NOMO-1 treated with dmso at 0.1 percent for 144 hours (cell line): ENCODE data around the gene CHD2.
"Not testable (repeated sequence)": the region's sequence is repeated elsewhere in the genome, so short reads cannot be mapped to it uniquely, and the experiment has no call there.

Source experiments
- DNase-seq: peaks from one replicate; lab custom pipeline; 2025; ENCODE audit not compliant: unreplicated experiment; lab: John Stamatoyannopoulos, UW

Gene CHD2

GRCh38 chr15:92899948-92900730 lies at the start of gene CHD2:
TSS of gene CHD2 (plus strand) at chr15:92900324. CDS start at chr15:92901238, 914 bp downstream.
- peak; percentile 88 for DNase-seq

- DNase-seq = no peak
Observed at GRCh38 chr15:92853222-92853621, 46.9 kb upstream of the CHD2 start.

GRCh38 chr15:92861742-92862141 lies 38.4 kb upstream of the CHD2 start:
- DNase-seq = no peak

- DNase-seq = no peak
Observed at GRCh38 chr15:92864127-92864814, 35.9 kb upstream of the CHD2 start.

GRCh38 chr15:92869263-92869940 lies 30.7 kb upstream of the CHD2 start:
- no peak for DNase-seq

GRCh38 chr15:92870010-92870591 lies 30.0 kb upstream of the CHD2 start:
- no peak for DNase-seq

- DNase-seq = not testable (repeated sequence)
Observed at GRCh38 chr15:92872967-92873366, 27.2 kb upstream of the CHD2 start.

- DNase-seq = no peak
Observed at GRCh38 chr15:92877000-92877399, 23.1 kb upstream of the CHD2 start.

GRCh38 chr15:92877416-92877815 lies 22.7 kb upstream of the CHD2 start:
- no peak for DNase-seq

GRCh38 chr15:92878593-92879053 lies 21.5 kb upstream of the CHD2 start:
- DNase-seq = no peak

- DNase-seq = no peak
Observed at GRCh38 chr15:92879949-92880725, 20.0 kb upstream of the CHD2 start.

GRCh38 chr15:92880796-92881195 lies 19.3 kb upstream of the CHD2 start:
- no peak for DNase-seq

GRCh38 chr15:92881211-92881754 lies 18.8 kb upstream of the CHD2 start:
- DNase-seq = no peak

GRCh38 chr15:92881802-92882696 lies 18.1 kb upstream of the CHD2 start:
- DNase-seq = peak; percentile 99

- DNase-seq = no peak
Observed at GRCh38 chr15:92882697-92883162, 17.4 kb upstream of the CHD2 start.

GRCh38 chr15:92883163-92883875 lies 16.8 kb upstream of the CHD2 start:
- DNase-seq = no peak

- no peak for DNase-seq
Observed at GRCh38 chr15:92883876-92884435, 16.2 kb upstream of the CHD2 start.
